GM23248 (cell line): ENCODE data around the gene TCTA.

Experiments used
- EZH2 ChIP-seq: fragments of 200-600 bp; sonication (generic); IDR thresholded peaks from 2 replicates; pipeline ENCODE4 v1.6.1; 2018; ENCODE audit warnings: antibody characterized with exemption, mild to moderate bottlenecking; ENCODE audit not compliant: insufficient read depth, poor library complexity, severe bottlenecking
- EZH2phosphoT487 ChIP-seq: fragments of 200-600 bp; sonication (generic); IDR thresholded peaks from 2 replicates; pipeline ENCODE4 v1.6.1; 2018; ENCODE audit warnings: antibody characterized with exemption, moderate library complexity, mild to moderate bottlenecking, low read depth; ENCODE audit not compliant: insufficient read depth

DNA sequence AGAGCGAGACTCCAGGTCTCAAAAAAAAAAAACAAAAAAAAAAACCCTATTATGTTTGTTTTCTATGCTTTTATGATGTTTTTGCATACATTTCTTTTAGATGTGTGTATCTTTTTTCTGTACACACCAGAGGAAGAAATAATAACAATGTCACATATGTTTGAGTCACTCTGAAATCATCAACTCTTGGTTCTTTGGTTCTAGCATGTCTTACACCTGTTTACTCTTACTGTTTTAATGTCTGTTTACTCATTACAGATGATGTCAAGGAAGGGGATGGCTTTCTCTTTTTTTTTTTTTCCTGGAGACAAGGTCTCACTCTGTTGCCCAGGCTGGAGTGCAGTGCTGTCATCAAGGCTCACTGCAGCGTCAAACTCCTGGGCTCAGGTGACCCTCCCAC is 24.5 kb upstream of the TCTA start:
- TF ChIP-seq EZH2 (no peak), EZH2phosphoT487 (no peak)
